Activated naive CD4-positive, alpha-beta T cell treated with anti-CD3 and anti-CD28 coated beads, Interleukin-2, amount 50 U/mL, for 24 hours (primary cell): ENCODE measurements around the gene SP140.
A peak's percentile ranks its signal among the peaks of the same experiment; 100 is the strongest.
"Not testable (repeated sequence)": the region's sequence is repeated elsewhere in the genome, so short reads cannot be mapped to it uniquely, and the experiment has no call there.

Experiments used
- H3K27ac Mint-ChIP-seq: one replicate; pipeline ENCODE4 v1.8.0; 2021; ENCODE audit warnings: mild to moderate bottlenecking, mixed read lengths
- H3K27me3 Mint-ChIP-seq: one replicate; pipeline ENCODE4 v1.8.0; 2021; ENCODE audit warnings: mixed read lengths
- H3K36me3 Mint-ChIP-seq: one replicate; pipeline ENCODE4 v1.8.0; 2021; ENCODE audit warnings: mixed read lengths
- H3K4me1 Mint-ChIP-seq: one replicate; pipeline ENCODE4 v1.8.0; 2021; ENCODE audit warnings: mixed read lengths
- H3K4me3 Mint-ChIP-seq: one replicate; pipeline ENCODE4 v1.8.0; 2021; ENCODE audit warnings: mild to moderate bottlenecking, mixed read lengths
- H3K9me3 Mint-ChIP-seq: one replicate; pipeline ENCODE4 v1.8.0; 2021; ENCODE audit warnings: mixed read lengths

The SP140 gene

GRCh38 chr2:230219419-230220331, 5.9 kb upstream of the SP140 start, which contains the start of gene SP110:
Gene SP110 (minus strand): TSS chr2:230219984. CDS start chr2:230216927, 3,057 bp downstream.
- Mint-ChIP-seq H3K27ac (peak within 1 kb of the TSS; percentile 99), H3K9me3 (no peaks in the 10 kb centered on the region), H3K4me3 (peak within 1 kb of the TSS; percentile 99), H3K36me3 (peaks cover 22% of the 10 kb centered on the region), H3K27me3 (no peaks in the 10 kb centered on the region), H3K4me1 (peaks cover 76% of the 10 kb centered on the region)

GRCh38 chr2:230220347-230220969, 5.1 kb upstream of the SP140 start:
- H3K36me3 Mint-ChIP-seq, result peaks cover 17% of the 10 kb centered on the region
- H3K27ac Mint-ChIP-seq, result peak overlapping the region; percentile 99
- H3K4me3 Mint-ChIP-seq, result peak overlapping the region; percentile 99
- peaks cover 77% of the 10 kb centered on the region for H3K4me1 Mint-ChIP-seq
- no peaks in the 10 kb centered on the region for H3K9me3 Mint-ChIP-seq
- H3K27me3 Mint-ChIP-seq, result no peaks in the 10 kb centered on the region

GRCh38 chr2:230221493-230221892, 4.0 kb upstream of the SP140 start:
- Mint-ChIP-seq H3K27ac (peak overlapping the region; percentile 92), H3K4me1 (peaks cover 76% of the 10 kb centered on the region), H3K4me3 (peak overlapping the region; percentile 5), H3K36me3 (peaks cover 11% of the 10 kb centered on the region), H3K9me3 (no peaks in the 10 kb centered on the region), H3K27me3 (no peaks in the 10 kb centered on the region)

DNA sequence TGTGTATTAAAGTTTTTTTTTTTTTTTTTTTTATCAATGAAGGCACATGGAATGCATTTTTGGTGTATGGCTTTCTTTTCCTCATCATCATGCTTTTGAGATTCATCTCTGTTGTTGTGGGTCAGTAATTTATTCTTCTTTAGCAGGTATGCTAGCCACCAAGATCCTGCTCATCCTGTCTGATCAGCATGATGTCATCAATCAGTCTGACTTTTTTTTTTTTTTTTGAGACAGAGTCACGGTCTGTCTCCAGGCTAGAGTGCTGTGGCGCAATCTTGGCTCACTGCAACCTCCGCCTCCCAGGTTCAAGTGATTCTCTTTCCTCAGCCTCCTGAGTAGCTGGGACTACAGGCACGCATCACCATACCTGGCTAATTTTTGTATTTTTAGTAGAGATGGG, 2.7 kb upstream of the SP140 start:
- Mint-ChIP-seq H3K4me1 (peaks cover 74% of the 10 kb centered on the region), H3K27ac (peak overlapping the region; percentile 74)
- not testable (repeated sequence) for H3K27me3 Mint-ChIP-seq, H3K36me3 Mint-ChIP-seq, H3K9me3 Mint-ChIP-seq, H3K4me3 Mint-ChIP-seq

DNA sequence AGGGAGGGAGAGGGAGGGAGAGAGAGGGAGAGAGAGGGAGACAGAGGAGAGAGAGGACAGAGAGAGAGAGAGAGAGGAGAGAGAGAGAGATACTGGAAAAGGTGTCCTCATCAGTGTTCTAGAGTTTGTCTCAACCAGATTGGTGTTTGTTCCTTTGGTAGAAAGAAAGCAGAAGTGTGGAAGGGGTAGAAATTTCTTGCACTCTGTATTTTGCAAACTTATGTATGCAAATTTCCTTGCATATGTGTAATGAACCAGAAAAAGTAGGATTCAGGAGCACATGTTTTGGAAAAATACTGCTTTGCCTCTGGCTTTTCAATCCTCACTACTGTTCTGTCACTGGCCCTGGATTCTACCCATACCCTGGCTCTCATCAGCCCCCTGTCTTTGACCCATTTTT, 1.1 kb upstream of the SP140 start:
- H3K4me3 Mint-ChIP-seq, result peak overlapping the region; percentile 84
- H3K9me3 Mint-ChIP-seq, result no peaks in the 10 kb centered on the region
- H3K36me3 Mint-ChIP-seq, result peaks cover 8% of the 10 kb centered on the region
- H3K27me3 Mint-ChIP-seq, result no peaks in the 10 kb centered on the region
- peak overlapping the region; percentile 97 for H3K27ac Mint-ChIP-seq
- peaks cover 79% of the 10 kb centered on the region for H3K4me1 Mint-ChIP-seq

DNA sequence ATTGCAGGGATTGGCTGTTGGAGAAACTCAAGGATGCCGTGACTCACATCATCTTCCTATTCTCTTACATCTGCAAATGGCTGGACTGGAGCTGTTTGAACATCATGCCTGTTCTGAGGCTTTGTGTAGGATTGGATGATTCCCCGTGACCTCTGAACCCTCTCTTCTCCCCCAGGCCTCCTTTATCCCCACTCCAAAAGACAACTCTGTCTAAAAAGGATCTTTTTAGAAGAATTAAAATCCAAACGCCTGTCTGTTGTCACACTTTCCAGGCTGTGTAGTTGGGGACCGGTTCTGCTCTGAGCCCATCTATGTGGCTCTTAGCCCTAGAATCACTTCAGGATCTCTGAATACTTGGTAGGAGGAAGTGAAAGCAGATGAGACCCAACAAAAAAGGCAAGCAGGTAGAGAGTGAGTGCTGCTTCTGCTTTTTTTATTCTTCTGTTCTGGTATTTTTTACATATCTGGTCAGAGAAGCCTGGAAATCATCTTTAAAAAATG, 565 bp downstream of the SP140 start:
- no peaks in the 10 kb centered on the region for H3K27me3 Mint-ChIP-seq
- peak overlapping the region; percentile 97 for H3K27ac Mint-ChIP-seq
- peak overlapping the region; percentile 84 for H3K4me3 Mint-ChIP-seq
- H3K36me3 Mint-ChIP-seq, result peaks cover 19% of the 10 kb centered on the region
- H3K4me1 Mint-ChIP-seq, result peaks cover 85% of the 10 kb centered on the region
- peaks cover 12% of the 10 kb centered on the region for H3K9me3 Mint-ChIP-seq

GRCh38 chr2:230227216-230227615, 1.7 kb downstream of the SP140 start:
- H3K27me3 Mint-ChIP-seq, result no peaks in the 10 kb centered on the region
- H3K27ac Mint-ChIP-seq, result peak overlapping the region; percentile 68
- H3K4me3 Mint-ChIP-seq, result peak overlapping the region; percentile 87
- peaks cover 88% of the 10 kb centered on the region for H3K4me1 Mint-ChIP-seq
- H3K36me3 Mint-ChIP-seq, result peaks cover 24% of the 10 kb centered on the region
- H3K9me3 Mint-ChIP-seq, result peaks cover 16% of the 10 kb centered on the region

- H3K36me3 Mint-ChIP-seq, result peaks cover 35% of the 10 kb centered on the region
Measured at GRCh38 chr2:230230087-230230486, 4.6 kb downstream of the SP140 start.

GRCh38 chr2:230230496-230231200, 5.1 kb downstream of the SP140 start:
- peaks cover 16% of the 10 kb centered on the region for H3K9me3 Mint-ChIP-seq

More at GRCh38 chr2:230230087-230230486, 4.6 kb downstream of the SP140 start:
- H3K27me3 Mint-ChIP-seq, result no peaks in the 10 kb centered on the region
- peaks cover 82% of the 10 kb centered on the region for H3K4me1 Mint-ChIP-seq
- peak overlapping the region; percentile 62 for H3K4me3 Mint-ChIP-seq
- H3K27ac Mint-ChIP-seq, result no peak overlapping the region
- H3K9me3 Mint-ChIP-seq, result peaks cover 16% of the 10 kb centered on the region

DNA sequence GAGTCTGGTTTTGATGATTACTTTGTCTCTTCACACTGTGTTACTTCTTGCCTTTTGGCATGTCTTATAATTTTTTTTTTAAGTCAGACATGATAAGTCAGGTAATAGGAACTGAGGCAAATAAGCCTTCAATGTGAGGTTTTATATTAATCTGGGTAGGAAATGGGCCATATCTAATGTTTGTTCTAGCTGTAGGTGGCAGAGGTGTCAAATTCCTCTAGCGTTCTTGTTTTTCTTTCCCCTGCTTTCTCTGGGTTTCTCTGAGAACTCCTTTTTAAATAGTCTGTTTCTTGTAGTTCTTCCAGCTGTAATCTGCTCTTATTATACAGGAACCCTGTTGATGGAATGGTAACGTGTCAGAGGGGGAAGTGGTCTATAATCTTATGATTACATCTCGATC, 5.7 kb downstream of the SP140 start:
- Mint-ChIP-seq H3K36me3 (peaks cover 40% of the 10 kb centered on the region), H3K27ac (no peak overlapping the region), H3K4me3 (peak overlapping the region; percentile 31), H3K9me3 (peaks cover 16% of the 10 kb centered on the region), H3K4me1 (peaks cover 75% of the 10 kb centered on the region), H3K27me3 (no peaks in the 10 kb centered on the region)

More at GRCh38 chr2:230230496-230231200, 5.1 kb downstream of the SP140 start:
- Mint-ChIP-seq H3K27me3 (no peaks in the 10 kb centered on the region), H3K36me3 (peaks cover 40% of the 10 kb centered on the region), H3K4me3 (peak overlapping the region; percentile 62), H3K4me1 (peaks cover 80% of the 10 kb centered on the region), H3K27ac (no peak overlapping the region)

GRCh38 chr2:230234122-230234722, 8.7 kb downstream of the SP140 start:
- peaks cover 49% of the 10 kb centered on the region for H3K4me1 Mint-ChIP-seq
- no peak overlapping the region for H3K27ac Mint-ChIP-seq
- H3K36me3 Mint-ChIP-seq, result peaks cover 49% of the 10 kb centered on the region
- no peak overlapping the region for H3K4me3 Mint-ChIP-seq
- H3K9me3 Mint-ChIP-seq, result peaks cover 16% of the 10 kb centered on the region
- H3K27me3 Mint-ChIP-seq, result no peaks in the 10 kb centered on the region

DNA sequence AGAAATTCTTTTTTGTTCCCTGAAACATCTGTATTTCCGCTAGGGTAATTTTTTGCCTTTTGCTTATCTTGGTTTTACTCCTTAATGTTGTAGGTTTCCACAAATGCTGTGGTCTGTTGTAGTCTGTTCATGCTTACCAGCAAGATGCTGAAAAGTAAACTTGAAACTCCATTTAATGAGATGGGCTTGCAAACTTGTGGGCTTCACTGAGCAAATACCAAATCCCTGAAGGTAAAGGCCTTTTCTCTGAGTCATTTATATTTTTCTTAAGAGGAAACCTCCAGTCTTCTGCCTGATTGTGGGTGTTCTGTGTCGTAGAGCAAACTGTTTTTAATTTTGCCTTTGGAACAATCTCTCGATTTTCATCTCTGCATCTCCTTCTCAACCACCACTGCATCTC, 9.3 kb downstream of the SP140 start:
- H3K4me3 Mint-ChIP-seq, result no peak overlapping the region
- H3K4me1 Mint-ChIP-seq, result peaks cover 47% of the 10 kb centered on the region

GRCh38 chr2:230244211-230244610, 18.7 kb downstream of the SP140 start:
- no peak overlapping the region for H3K27ac Mint-ChIP-seq
- no peak overlapping the region for H3K4me3 Mint-ChIP-seq
- H3K4me1 Mint-ChIP-seq, result no peaks in the 10 kb centered on the region
- no peaks in the 10 kb centered on the region for H3K27me3 Mint-ChIP-seq
- H3K36me3 Mint-ChIP-seq, result peaks cover 27% of the 10 kb centered on the region
- no peaks in the 10 kb centered on the region for H3K9me3 Mint-ChIP-seq

More for the DNA sequence above, 9.3 kb downstream of the SP140 start:
- Mint-ChIP-seq H3K9me3 (peaks cover 14% of the 10 kb centered on the region), H3K36me3 (peaks cover 48% of the 10 kb centered on the region), H3K27me3 (no peaks in the 10 kb centered on the region), H3K27ac (no peak overlapping the region)

GRCh38 chr2:230246206-230246605, 20.7 kb downstream of the SP140 start:
- peaks cover 15% of the 10 kb centered on the region for H3K36me3 Mint-ChIP-seq
- H3K27me3 Mint-ChIP-seq, result no peaks in the 10 kb centered on the region
- H3K27ac Mint-ChIP-seq, result no peak overlapping the region
- no peak overlapping the region for H3K4me3 Mint-ChIP-seq
- H3K4me1 Mint-ChIP-seq, result no peaks in the 10 kb centered on the region
- H3K9me3 Mint-ChIP-seq, result no peaks in the 10 kb centered on the region

DNA sequence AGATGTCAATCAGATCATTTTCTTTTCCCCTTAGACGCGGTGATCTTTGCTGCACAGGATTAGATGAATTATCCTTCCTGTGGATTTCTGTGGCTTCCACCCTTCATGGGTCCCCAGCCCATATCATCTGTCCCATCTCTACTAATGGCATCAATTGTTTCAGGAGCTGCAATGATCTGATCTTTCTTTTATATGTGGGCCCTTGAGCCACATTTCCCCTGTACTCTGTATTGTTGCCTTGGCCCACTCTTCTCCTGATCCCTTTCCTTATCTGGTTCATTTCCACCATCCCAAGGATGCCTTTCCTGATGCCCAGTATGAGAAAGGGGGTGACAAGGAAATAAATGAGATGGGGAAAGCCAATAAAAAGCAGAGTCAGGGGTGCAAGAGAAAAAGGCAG, 24.7 kb downstream of the SP140 start:
- Mint-ChIP-seq H3K27ac (no peak overlapping the region), H3K4me1 (no peaks in the 10 kb centered on the region), H3K36me3 (no peaks in the 10 kb centered on the region), H3K4me3 (no peak overlapping the region), H3K27me3 (no peaks in the 10 kb centered on the region), H3K9me3 (no peaks in the 10 kb centered on the region)
